ENCODE data around the gene ZNF189. TPM values are rescaled to one million over a fixed set of nuclear protein-coding genes. Genes with fewer than 3 reads are reported as not detected.

ZNF189 gene
- 10.4 TPM for total RNA-seq

GRCh38 chr9:101398068-101398929 is at the start of gene ZNF189, which contains the start of gene MRPL50:
Gene ZNF189 (plus strand): TSS chr9:101398851. CDS start chr9:101399157, 306 bp downstream.
Gene MRPL50 (minus strand): TSS chr9:101398618. CDS start chr9:101398592, 26 bp downstream.
- H3K9me3 ChIP-seq (ENCODE audit: low read depth, low read length), result peaks cover 7% of the 10 kb centered on the region
- H3K27me3 ChIP-seq (ENCODE audit: insufficient read depth, low read length), result no peaks in the 10 kb centered on the region
- H3K4me3 ChIP-seq (ENCODE audit: low read length), result peak within 1 kb of the TSS; percentile 85
- peaks cover 31% of the 10 kb centered on the region for H3K4me1 ChIP-seq (ENCODE audit: insufficient read depth, low read length)

GRCh38 chr9:101350285-101350684 is 48.4 kb upstream of the ZNF189 start:
- Histone ChIP-seq H3K9me3 (ENCODE audit: low read depth, low read length) (no peaks in the 10 kb centered on the region), H3K27me3 (ENCODE audit: insufficient read depth, low read length) (no peaks in the 10 kb centered on the region), H3K4me1 (ENCODE audit: insufficient read depth, low read length) (no peaks in the 10 kb centered on the region), H3K4me3 (ENCODE audit: low read length) (no peak overlapping the region)

- no peak overlapping the region for H3K4me3 ChIP-seq (ENCODE audit: low read length)
- no peaks in the 10 kb centered on the region for H3K4me1 ChIP-seq (ENCODE audit: insufficient read depth, low read length)
- H3K27me3 ChIP-seq (ENCODE audit: insufficient read depth, low read length), result no peaks in the 10 kb centered on the region
- H3K9me3 ChIP-seq (ENCODE audit: low read depth, low read length), result no peaks in the 10 kb centered on the region
Measured at GRCh38 chr9:101352892-101353463, 45.7 kb upstream of the ZNF189 start.

GRCh38 chr9:101353683-101354082 is 45.0 kb upstream of the ZNF189 start:
- Histone ChIP-seq H3K4me1 (ENCODE audit: insufficient read depth, low read length) (no peaks in the 10 kb centered on the region), H3K9me3 (ENCODE audit: low read depth, low read length) (no peaks in the 10 kb centered on the region), H3K27me3 (ENCODE audit: insufficient read depth, low read length) (no peaks in the 10 kb centered on the region), H3K4me3 (ENCODE audit: low read length) (no peak overlapping the region)

- H3K27me3 ChIP-seq (ENCODE audit: insufficient read depth, low read length), result no peaks in the 10 kb centered on the region
- no peaks in the 10 kb centered on the region for H3K4me1 ChIP-seq (ENCODE audit: insufficient read depth, low read length)
- no peaks in the 10 kb centered on the region for H3K9me3 ChIP-seq (ENCODE audit: low read depth, low read length)
- no peak overlapping the region for H3K4me3 ChIP-seq (ENCODE audit: low read length)
Measured at GRCh38 chr9:101354143-101354764, 44.4 kb upstream of the ZNF189 start.

GRCh38 chr9:101354765-101355708 is 43.6 kb upstream of the ZNF189 start:
- no peak overlapping the region for H3K4me3 ChIP-seq (ENCODE audit: low read length)
- no peaks in the 10 kb centered on the region for H3K4me1 ChIP-seq (ENCODE audit: insufficient read depth, low read length)
- no peaks in the 10 kb centered on the region for H3K27me3 ChIP-seq (ENCODE audit: insufficient read depth, low read length)
- no peaks in the 10 kb centered on the region for H3K9me3 ChIP-seq (ENCODE audit: low read depth, low read length)

- no peak overlapping the region for H3K4me3 ChIP-seq (ENCODE audit: low read length)
- no peaks in the 10 kb centered on the region for H3K9me3 ChIP-seq (ENCODE audit: low read depth, low read length)
- H3K27me3 ChIP-seq (ENCODE audit: insufficient read depth, low read length), result peaks cover 2% of the 10 kb centered on the region
- H3K4me1 ChIP-seq (ENCODE audit: insufficient read depth, low read length), result no peaks in the 10 kb centered on the region
Measured at GRCh38 chr9:101356619-101357018, 42.0 kb upstream of the ZNF189 start.

- no peak overlapping the region for H3K4me3 ChIP-seq (ENCODE audit: low read length)
- H3K9me3 ChIP-seq (ENCODE audit: low read depth, low read length), result no peaks in the 10 kb centered on the region
- H3K4me1 ChIP-seq (ENCODE audit: insufficient read depth, low read length), result no peaks in the 10 kb centered on the region
- peaks cover 2% of the 10 kb centered on the region for H3K27me3 ChIP-seq (ENCODE audit: insufficient read depth, low read length)
Measured at GRCh38 chr9:101359679-101360078, 39.0 kb upstream of the ZNF189 start.

- Histone ChIP-seq H3K4me1 (ENCODE audit: insufficient read depth, low read length) (no peaks in the 10 kb centered on the region), H3K9me3 (ENCODE audit: low read depth, low read length) (no peaks in the 10 kb centered on the region), H3K27me3 (ENCODE audit: insufficient read depth, low read length) (peaks cover 2% of the 10 kb centered on the region), H3K4me3 (ENCODE audit: low read length) (no peak overlapping the region)
Measured at GRCh38 chr9:101360647-101361046, 38.0 kb upstream of the ZNF189 start.

- peaks cover 2% of the 10 kb centered on the region for H3K27me3 ChIP-seq (ENCODE audit: insufficient read depth, low read length)
- H3K4me3 ChIP-seq (ENCODE audit: low read length), result no peak overlapping the region
- H3K9me3 ChIP-seq (ENCODE audit: low read depth, low read length), result no peaks in the 10 kb centered on the region
- H3K4me1 ChIP-seq (ENCODE audit: insufficient read depth, low read length), result no peaks in the 10 kb centered on the region
Measured at GRCh38 chr9:101362450-101362849, 36.2 kb upstream of the ZNF189 start.

- no peaks in the 10 kb centered on the region for H3K9me3 ChIP-seq (ENCODE audit: low read depth, low read length)
- no peak overlapping the region for H3K4me3 ChIP-seq (ENCODE audit: low read length)
- H3K27me3 ChIP-seq (ENCODE audit: insufficient read depth, low read length), result peaks cover 2% of the 10 kb centered on the region
- H3K4me1 ChIP-seq (ENCODE audit: insufficient read depth, low read length), result no peaks in the 10 kb centered on the region
Measured at GRCh38 chr9:101365181-101365580, 33.5 kb upstream of the ZNF189 start.

- Histone ChIP-seq H3K4me1 (ENCODE audit: insufficient read depth, low read length) (no peaks in the 10 kb centered on the region), H3K9me3 (ENCODE audit: low read depth, low read length) (no peaks in the 10 kb centered on the region), H3K4me3 (ENCODE audit: low read length) (no peak overlapping the region), H3K27me3 (ENCODE audit: insufficient read depth, low read length) (no peaks in the 10 kb centered on the region)
Measured at GRCh38 chr9:101366038-101366756, 32.5 kb upstream of the ZNF189 start.

- no peaks in the 10 kb centered on the region for H3K27me3 ChIP-seq (ENCODE audit: insufficient read depth, low read length)
- no peaks in the 10 kb centered on the region for H3K4me1 ChIP-seq (ENCODE audit: insufficient read depth, low read length)
- no peaks in the 10 kb centered on the region for H3K9me3 ChIP-seq (ENCODE audit: low read depth, low read length)
- H3K4me3 ChIP-seq (ENCODE audit: low read length), result no peak overlapping the region
Measured at GRCh38 chr9:101367323-101367722, 31.3 kb upstream of the ZNF189 start.

GRCh38 chr9:101369286-101369685 is 29.4 kb upstream of the ZNF189 start:
- Histone ChIP-seq H3K4me3 (ENCODE audit: low read length) (no peak overlapping the region), H3K9me3 (ENCODE audit: low read depth, low read length) (no peaks in the 10 kb centered on the region), H3K4me1 (ENCODE audit: insufficient read depth, low read length) (no peaks in the 10 kb centered on the region), H3K27me3 (ENCODE audit: insufficient read depth, low read length) (no peaks in the 10 kb centered on the region)

Data from mononuclear cell (primary cell).